GM18868 (cell line): ENCODE results near the gene ITGB2.

ENCODE experiments used
- ATAC-seq: cut with Tn5 transposase; IDR thresholded peaks from one replicate; pipeline ENCODE4 v1.9.1; 2021; ENCODE audit warnings: mild to moderate bottlenecking, moderate library complexity; ENCODE audit not compliant: unreplicated experiment

ITGB2 gene

DNA sequence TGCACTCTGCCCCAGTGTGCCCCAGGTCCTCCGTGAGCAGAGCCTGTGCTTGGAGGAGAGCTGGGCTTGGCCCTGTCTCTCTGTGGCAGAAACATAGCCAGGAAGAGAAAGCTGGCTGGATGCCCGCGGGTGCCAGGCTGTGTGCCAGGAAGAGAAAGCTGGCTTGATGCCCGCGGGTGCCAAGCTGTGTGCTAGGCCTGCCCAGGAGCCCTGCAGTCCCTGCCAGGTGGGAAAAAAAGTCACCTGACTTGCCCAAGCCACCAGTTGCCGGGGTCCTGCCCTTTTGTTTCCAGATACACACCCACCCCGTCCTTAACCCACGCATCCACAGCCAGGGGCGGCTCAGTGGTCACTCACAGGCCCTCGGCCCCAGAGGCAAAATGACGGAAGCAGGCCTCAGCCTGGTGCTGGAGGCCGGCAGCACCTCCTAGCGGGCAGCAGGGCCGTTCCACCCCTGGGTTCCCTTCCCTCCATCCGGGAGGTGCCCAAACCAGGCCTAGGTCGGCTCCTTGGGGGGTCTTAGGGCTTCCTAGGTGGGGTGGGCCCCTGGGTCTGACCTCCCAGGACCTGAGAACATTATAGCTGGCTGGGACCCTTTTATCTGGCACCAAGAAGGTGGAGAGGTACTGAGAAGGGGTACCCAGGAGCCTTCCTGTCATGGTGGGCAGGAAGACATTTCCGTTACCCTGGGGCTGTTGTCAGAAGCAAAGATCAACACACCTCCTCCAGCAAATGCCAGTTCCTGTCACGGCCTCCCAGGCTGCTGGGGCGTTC, 9.1 kb downstream of the ITGB2 start:
- peak; percentile 58 for ATAC-seq

DNA sequence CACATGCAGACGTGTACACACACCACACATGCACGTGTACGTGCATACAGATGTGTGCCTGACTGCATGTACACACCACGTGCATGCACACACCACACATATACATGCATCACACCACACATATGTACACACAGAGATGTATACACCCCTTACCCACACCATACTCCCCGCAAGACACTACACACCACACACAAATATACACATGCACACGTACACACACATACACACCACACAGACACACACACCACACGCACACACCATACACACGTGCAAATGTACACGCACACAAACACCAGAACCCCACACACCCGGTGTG, 9.7 kb downstream of the ITGB2 start:
- no peak for ATAC-seq

DNA sequence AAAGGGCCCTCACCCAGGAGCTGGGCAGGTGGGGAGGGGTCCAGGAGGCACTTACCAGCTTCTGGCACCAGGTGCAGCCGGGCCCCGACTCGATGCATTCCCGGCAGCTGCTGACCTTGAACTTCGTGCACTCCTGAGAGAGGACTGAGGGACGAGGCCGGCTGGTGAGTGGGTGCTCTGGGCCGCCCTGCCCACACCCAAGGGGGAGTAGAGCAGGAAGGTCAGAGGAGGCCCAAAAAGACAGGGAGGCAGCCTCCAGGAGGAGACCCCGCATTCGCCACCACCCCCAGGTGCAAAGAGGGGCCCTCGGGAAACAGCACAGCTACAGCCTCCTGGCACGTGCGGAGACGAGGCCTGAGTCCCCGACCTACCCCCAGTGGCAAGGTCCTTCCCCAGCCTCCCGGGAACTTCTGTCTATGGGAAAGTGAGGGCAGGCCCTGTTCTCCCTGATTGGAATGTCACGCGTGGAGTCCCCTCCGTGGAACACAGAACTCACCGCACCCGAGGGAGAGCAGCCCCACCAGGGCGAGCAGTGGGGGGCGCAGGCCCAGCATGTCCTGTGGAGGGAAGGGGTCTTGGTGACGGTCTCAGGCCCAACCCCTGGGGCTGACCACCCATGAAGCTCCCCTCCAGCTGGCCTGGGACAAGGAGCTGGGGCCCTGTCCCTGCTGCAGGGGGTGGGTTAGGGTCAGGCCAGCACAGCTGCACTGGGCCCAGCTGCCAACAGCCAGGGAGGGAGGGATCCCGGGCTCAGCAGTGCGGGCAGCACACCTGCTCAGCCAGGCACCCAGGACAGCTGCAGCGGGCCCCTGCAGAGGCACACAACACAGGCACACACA, 10.3 kb downstream of the ITGB2 start:
- no peak for ATAC-seq

DNA sequence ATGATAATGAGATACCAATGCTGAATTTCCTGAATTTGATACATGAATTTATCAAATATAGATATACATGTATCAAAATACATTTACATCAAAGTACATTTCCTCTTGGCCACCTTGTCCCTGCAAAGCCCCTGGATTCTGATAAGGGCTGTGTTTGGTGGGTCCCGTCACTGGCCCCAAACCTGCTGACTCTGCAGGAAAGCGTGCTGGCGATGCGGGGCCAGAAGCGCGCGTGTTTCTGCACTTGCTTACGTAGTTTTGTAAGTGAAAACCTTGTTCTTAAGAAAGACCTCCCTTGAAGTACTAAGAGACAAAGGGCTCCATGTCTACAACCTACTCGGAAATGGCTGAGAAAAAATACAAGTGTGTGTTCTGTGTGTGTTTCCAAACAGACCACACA, 11.0 kb downstream of the ITGB2 start:
- no peak for ATAC-seq

DNA sequence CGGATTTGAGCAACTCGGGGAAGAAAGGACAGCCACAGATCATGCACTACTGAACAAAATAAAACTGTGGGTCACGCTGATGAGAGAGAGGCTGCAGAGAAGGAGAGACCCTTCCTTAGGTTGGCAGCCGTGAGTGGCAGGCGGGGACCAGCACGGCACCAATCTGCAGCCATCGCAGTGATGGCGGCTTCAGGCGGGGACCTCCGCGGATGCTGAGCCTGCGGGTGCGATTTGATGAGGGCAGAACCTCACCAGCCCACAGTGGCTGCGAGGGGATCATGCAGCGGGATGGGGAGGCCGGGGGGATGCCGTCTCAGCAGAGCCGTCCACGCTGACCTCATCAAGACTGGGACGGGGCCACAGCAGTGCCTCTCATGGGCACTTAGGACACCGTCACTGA, 11.8 kb downstream of the ITGB2 start:
- ATAC-seq, result no peak

DNA sequence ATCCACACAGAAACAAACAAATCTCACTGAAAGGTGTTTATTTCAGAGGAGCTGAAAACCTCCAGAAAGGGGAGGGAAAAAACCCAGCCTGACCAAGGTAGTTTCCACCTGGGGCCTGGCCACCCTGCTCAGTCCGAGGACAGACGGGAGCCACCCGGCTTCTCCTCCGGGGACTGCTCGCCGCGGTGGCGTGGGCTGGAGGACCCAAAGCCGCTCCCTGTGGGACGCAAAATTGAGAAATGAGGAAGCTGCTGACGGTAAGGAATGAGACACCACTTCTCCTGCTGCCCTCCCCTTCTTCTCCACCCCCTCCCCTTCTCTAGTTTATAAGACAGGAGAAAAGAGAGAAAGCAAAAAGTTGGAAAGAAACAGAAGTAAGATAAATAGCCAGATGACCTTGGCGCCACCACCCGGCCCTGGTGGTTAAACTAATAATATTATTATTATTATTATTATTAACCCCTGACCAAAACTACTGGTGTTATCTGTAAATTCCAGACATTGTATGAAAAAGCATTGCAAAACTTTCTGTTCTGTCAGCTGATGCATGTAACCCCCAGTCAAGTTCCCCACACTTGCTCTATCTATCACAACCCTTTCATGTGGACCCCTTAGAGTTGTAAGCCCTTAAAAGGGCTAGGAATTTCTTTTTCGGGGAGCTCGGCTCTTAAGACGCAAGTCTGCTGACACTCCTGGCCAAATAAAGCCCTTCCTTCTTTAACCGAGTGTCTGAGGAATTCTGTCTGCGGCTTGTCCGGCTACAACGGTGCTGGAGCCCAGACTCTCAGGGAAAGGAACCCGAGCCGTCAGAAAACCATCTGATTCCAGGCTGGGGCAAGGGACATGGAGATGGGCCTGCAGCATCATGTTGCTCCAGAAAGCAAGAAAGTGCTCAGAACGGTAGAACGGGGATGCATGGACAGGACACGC, 12.5 kb downstream of the ITGB2 start:
- no peak for ATAC-seq

DNA sequence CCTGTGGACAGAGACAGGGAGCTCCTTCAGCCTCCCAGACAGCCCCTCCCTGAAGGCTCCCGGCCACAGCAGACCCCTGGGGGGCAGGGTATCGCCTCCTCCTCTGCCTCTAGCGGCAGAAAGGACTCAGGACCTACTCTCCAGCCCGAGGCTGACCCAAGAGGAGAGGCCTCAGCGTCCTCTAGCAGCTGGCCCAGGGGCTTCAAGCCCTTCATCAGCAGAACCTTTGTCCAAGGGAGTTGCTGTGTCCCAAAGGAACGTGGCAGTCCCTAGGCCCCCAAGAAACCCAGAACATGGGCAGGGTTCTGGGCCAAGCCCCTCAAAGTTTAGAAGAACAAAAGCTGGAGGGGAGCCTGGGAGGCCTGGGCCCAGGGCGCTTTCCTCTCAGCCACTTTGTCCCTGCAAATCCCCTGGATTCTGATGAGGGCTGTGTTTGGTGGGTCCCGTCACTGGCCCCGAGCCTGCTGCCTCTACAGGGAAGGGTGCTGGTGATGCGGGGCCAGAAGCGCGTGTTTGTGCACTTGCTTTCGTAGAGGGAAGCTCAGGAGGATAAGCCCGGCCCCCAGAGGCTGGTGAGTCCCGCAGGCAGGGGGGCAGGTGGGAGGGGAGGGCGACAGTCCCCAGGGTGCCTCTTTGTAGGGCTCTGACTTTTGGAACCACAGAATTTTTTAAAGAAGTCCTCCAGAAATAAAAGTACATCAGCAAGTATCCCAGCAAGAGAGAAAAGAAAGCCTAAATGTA, 13.3 kb downstream of the ITGB2 start:
- ATAC-seq, result no peak

DNA sequence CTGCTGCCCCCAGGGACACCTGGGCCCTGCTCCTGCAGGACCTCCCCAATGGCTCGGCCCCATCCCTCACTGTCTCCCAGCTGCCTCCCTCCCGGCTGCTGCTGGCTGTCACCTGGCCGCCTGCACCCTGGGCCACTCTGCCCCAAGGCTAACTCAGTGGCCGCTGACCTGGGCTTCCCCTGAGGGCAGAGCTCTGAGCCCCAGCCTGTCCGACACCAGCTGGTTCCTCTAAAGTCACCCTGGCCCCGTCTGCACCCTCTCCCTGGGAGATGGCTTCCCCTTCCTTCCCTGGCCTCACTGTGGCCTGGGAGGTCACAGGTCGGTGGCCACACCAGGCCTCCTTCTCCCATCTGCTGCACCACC, 15.0 kb downstream of the ITGB2 start:
- no peak for ATAC-seq

DNA sequence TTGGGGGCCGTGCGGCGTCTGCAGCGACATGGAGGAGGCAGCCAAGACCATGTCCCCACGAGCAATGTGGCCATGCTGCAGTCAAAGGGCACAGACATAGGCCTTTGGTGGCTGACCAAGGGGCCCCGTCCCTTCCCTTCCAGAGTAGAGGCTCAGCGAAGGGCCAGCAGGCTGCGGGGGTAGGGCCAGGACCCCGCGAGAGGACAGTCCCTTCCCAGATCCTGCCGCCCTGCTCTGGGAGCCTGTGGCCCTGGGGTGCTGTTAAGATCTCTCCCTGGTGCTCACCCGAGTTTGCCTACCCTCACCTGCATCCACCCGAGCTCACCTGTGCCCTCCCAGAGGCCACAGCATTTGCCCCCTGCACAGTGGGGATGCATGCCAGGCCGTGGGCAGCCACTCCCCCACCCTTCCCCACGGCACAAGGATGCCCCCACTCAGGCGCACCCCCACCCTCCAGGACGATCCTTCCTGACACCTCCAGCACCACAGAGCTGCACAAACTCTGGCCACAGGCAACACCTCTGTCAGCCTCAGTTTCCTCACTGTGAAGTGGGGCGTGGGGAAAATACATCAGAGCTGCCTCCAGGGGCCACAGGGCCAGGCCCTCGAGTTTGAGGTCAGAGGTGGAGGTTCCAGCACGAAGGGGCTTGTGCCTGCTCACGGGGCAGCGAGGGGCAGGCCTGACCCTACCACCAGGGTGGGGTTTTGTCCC, 15.5 kb downstream of the ITGB2 start:
- no peak for ATAC-seq

DNA sequence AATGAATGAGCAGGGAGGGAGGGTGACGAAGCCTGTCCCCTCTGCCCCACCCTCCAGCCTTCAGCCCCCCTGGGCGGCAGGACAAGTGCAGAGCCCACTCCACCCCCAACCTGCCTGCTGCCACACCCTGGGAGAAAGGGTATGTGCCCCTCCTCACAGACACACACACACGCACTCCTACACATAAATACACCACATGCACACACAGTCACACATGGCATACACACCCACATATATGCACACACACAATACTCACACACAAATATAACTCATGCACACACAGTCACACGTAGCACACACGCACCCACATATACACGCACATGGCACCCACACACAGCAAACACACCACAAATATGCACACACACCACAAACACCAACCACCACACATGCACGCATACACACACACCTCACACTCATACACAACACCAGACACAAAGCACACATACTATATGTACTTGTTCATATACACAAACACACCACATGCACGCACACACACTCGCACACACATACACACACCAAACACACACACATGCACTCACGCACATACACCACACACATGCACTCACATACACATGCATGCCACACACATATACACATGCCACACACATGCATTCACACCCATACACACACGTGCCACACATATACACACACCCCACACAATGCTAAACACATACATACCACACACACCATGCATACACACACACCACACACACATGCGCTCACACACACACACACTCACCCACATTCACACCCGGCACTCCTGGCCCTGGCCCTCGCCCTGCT, 16.4 kb downstream of the ITGB2 start:
- ATAC-seq, result no peak

DNA sequence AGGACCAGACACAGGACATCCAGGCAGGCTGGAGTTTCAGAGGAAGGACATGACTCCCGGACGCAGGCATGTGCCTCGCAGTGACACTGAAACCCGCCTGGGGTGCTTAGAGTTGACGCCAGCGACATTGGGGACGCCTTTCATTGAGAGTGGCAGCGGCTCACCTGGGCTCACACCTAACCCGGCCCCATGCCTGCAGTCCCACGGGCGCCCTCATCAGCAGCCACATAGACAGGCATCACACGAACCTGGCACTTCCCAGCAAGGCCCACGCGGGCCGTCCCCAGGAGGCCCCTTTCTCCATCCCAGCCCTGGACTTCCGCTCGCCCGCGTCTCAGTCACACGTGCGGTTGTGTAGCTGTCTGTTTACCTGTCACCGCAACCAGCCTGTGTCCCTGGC, 17.0 kb downstream of the ITGB2 start:
- ATAC-seq, result no peak

DNA sequence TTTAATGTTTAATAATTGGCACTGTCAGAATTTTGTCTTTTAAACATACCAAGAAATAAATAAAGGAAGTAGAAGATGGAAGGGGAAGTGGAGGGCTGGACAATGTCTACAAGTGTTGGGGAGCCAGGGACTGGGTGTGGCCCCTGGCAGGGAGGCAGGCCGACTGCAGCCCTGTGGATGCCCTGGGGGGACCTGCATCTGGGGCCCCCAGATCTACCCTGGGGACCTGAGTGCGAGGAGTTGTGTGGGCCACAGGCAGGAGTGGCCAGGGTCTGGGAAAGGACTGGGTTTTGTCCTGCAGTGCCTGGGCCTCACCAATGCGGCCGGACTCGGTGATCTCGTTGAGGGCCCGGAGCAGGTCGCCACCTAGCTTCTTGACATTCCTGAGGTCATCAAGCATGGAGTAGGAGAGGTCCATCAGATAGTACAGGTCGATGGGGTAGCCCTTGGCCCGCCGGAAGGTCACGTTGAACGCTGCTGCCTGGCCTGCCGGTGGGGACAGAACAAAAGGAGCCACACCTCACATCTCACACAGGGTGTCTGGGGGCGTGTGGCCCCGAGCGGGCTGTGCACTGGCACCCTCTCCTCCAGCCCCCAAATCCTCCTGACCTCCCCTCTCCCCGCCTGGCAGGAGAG, 17.5 kb downstream of the ITGB2 start:
- ATAC-seq, result no peak

DNA sequence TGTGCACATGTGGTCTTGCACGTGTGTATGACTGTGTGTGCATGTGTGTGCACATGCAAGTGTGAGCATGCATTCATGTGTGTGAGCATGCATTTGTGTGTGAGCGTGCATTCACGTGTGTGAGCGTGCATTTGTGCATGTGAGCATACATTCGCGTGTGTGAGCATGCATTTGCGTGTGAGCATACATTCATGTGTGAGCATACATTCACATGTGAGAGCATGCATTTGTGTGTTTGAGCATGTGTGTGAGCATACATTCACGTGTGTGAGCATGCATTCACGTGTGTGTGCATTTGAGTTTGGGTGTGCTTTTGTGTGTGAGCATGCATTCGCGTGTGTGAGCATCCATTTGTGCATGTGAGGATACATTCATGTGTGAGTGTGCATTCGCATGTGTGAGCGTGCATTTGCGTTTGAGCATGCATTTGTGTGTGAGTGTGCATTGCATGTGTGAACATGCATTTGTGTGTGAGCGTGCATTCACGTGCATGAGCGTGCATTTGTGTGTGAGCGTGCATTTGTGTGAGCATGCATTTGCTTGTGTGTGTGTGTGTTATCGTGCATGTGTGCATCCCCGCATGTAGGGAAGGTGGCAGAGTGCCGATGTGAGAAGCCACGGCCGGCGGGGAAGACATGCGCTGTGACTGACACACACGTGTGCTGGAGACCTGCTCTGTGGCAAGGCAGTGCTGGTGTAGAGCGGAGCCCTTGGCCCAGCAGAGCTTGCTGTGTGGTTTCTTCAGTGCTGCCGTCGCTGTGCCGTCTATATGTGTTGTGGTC, 18.2 kb downstream of the ITGB2 start:
- no peak for ATAC-seq

DNA sequence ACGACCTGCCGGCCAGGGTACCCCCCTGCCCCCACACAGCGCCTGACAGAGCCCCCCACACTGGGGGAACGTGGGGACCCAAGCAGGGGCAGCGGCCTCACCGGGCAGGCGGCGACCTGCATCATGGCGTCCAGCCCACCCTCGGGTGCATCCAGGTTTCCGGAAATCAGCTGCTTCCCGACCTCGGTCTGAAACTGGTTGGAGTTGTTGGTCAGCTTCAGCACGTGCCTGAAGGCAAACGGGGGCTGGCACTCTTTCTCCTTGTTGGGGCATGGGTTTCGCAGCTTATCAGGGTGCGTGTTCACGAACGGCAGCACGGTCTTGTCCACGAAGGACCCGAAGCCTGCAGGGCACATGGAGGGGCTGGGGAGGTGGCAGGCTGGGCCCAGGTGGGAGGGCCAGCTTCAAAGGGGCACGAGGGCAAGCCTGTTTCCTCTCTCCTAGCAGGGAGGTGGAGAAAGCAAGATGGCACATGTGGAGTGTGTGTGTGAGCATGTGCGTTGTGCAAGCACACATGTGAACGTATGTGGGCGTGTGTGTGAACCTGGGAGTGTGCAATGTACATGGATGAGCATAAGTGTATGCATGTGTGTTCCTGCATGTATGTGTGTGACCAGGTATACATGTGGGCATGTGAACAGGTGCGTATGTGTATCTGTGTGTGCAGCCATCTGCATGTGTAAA, 19.2 kb downstream of the ITGB2 start:
- ATAC-seq, result no peak

DNA sequence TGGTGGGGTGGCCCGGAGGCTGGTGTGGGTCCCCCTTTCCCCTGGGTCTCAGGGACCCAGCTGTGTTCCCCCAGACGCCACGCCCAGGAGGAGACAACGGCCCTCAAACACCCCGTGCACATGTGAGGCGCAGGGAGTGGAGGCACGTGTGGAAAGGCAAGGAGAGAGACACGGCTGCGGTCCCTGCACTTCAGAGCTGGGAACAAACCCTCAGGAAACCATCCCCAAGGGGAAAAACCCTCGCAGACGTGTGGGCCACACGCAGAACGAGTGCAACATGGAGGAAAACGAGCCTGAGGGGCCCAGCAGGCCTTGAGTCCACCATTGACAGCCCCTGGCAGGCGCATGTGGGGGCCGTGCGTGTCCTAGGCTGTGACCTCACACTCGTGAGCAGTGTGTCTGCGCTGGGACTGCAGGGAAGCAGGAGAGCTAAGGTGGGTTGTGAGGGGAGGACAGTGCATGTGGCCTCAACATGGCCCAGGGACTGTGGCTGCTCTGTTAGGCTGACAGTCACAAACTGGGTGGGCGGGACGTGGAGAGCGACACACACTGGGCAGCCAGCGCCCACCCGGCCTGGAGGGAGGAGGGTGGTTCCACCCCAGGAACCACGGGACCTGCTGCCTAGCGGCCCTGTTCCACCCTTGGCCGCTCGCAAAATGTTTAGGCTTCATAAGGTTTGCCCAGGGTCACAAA, 20.0 kb downstream of the ITGB2 start:
- no peak for ATAC-seq

DNA sequence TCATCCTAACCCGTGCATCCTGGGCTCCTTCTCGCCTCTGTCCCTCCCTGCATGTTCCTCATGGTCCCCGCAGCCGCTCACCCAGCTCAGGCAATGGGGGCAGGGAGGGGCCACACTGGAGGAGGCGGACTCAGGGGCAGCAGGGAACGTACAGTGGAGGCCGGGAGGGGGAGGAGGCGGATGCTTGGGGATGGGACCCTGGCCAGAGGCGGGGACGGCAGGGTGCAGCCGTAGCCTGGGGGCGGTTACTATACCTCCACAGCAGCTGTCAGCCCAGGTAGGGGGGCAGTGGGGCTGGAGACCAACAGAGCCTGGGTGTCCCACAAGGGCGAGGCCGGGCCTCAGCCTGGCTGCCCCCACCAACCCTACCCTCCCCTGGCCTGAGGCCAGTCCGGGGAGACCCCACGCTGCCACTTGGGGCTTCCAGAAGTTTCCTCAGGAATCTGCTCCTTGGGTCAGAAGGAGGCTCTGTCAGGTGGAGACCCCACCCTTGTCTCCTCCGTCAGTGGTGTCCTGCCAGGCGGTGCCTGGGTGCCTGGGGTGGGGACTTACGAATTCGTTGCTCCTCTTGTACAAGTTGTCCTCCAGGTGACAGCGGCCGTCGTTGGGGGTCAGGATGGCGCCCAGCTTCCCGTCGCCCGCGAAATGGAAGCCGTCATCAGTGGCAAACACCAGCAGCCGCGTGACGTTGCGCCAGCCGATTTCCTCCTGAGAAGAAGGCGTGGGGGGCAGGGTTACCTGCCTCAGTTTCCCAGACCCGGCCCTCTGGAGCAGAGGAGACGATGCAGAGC, 20.7 kb downstream of the ITGB2 start:
- ATAC-seq, result no peak
